NCI-H1694 treated with DMSO at 0.1 percent for 48 hours (cell line): ENCODE data around the gene STARD6.
"Not testable (repeated sequence)": the region's sequence is repeated elsewhere in the genome, so short reads cannot be mapped to it uniquely, and the experiment has no call there.

Source experiments
- DNase-seq: peaks from one replicate; lab custom pipeline; 2025; lab: John Stamatoyannopoulos, UW

Gene STARD6

DNA sequence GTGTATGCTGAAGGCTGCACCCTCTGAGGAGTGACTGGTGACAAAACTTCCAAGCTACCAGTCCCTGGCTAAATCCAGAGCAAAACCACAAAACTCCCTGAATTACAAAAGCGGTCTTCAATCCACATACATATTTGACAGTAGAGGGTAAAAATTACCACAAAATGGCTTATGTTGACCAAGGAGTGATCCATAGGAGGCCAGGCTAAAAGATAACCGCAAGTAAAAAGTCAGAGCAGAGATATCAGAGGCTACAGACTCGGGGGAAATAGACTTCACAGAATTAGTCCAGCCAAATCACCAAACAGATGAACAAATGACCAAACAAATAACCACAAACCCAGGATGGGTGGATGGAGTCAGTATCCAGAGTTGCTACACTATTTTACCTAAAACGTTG lies 19.4 kb downstream of the STARD6 start:
- no peak for DNase-seq

DNA sequence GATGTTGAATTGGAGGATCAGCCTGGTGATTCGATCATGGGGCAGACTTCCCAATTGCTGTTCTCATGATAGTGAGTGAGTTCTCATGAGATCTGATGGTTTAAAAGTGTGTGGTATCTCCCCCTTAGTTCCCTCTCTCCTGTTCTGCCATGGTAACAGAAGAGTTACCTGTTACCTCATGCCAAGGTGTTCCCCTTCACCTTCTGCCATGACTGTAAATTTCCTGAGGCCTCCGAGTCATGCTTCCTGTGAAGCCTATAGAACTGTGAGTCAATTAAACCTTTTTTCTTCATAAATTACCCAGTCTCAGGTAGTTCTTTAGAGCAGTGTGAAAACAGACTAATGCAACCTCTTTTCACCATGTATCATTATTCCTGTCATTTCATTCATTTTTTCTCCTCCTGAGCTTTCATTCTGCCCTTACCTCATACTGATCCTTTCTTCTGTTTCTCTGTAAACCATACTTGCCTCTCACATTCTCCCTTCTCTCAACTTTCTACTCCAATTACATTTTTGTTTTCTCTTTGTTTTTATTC lies 22.0 kb downstream of the STARD6 start:
- DNase-seq: no peak

DNA sequence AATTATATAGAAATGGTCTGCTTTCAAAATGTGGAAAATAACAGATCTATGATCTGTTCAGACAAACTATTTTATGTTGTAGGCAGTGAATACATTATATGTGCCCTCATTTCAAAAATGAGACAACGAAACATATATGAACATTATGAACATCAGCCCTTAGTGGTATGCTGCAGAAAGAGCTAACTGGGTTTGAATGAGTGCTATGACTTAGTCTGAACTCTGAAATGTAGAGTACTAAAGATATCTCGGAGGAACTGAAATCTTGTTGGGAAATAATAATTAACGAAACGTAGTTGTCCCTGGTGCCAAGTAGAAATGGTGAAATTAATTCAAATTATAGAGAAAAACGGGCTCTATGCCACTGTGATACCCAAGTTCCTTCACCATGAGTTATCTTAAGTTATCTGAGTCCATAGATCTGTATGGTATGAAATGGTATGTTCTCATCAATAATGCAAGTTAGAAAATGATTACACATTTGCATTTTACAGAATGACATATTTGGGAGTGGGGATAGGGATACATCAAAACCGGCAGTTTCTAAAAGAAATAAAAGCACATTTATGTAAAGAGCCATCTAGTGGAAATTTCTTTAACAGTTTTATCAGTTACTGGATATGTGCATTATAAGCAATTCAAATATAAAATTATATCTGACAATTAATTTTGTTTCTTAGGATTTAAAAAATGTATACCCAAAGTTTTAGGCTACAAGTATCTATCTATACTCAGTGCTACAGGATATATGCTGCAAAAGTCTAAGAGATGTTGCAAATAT lies 26.7 kb downstream of the STARD6 start:
- no peak for DNase-seq

DNA sequence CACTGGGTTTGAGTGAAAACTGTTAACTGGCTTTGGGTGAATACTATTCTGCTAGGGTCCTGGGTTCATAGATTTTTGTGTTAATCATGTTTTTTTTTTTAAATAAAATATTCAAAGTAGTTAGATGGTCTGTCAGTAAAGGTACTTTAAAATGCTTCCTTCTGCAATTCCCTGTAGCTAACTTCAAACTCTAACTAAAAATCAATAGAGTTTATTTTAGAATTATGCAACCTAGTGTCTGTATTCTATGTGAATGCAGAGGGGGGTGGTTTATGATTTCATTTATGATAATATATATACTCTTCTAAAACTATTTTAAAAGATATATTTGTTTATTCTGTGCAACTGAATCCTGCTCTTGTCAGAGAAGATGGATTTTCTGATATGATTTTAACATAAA lies 27.9 kb downstream of the STARD6 start:
- DNase-seq: no peak

DNA sequence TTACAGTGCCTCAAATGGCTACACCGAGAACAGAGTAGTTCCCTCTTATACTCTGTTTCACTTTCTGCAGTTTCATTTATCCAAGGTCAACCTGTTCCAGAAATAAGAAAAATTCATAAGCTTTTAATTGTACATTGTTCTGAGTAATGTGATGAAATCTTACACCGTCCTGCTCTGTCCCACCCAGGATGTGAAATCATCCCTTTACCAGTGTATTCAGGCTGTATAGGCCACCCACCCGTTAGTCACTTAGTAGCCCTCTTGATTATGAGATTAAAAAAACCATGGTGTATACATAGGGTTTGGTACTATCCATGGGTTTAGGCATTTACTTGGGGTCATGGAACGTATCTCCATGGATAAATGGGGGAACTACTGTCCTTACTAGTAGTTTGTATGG lies 29.8 kb downstream of the STARD6 start:
- DNase-seq: no peak

DNA sequence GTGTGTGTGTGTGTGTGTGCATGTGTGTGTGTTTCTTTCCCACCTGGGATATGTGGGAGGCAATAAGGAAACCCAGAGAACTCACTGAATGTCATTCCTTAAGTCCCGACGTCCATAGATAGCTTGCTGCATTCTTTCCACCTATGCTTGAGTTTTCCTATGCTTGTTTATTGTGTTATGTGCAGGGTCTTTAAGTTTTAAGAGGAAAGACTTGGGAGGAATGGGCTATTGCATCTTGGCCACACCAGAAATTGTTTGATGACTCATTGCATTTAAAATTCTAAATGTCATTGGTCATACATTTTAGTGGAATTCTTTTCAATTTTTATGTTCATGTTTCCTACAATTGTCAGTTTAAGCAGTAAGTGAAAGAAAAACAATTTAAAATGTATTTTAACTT lies 33.7 kb downstream of the STARD6 start:
- DNase-seq: no peak

DNA sequence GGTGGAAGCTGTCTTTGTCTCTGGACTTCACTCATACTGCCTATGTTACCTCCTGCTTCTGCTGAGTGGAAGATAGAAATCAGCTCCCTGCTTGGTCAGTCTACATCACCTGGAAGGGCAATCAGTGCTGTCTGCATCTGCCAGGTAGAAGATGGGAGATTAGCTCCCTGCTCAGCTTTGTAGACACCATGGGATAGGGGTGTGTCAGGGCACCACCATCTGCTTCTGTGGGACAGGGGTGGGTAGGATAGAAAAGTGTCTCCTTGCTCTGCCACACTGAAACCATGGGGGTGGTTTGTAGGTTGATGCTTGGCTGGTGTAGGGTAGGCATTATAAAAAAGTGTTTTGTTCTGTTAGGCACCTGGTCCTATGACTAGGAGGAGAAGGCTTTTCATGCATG lies 34.1 kb downstream of the STARD6 start:
- no peak for DNase-seq

DNA sequence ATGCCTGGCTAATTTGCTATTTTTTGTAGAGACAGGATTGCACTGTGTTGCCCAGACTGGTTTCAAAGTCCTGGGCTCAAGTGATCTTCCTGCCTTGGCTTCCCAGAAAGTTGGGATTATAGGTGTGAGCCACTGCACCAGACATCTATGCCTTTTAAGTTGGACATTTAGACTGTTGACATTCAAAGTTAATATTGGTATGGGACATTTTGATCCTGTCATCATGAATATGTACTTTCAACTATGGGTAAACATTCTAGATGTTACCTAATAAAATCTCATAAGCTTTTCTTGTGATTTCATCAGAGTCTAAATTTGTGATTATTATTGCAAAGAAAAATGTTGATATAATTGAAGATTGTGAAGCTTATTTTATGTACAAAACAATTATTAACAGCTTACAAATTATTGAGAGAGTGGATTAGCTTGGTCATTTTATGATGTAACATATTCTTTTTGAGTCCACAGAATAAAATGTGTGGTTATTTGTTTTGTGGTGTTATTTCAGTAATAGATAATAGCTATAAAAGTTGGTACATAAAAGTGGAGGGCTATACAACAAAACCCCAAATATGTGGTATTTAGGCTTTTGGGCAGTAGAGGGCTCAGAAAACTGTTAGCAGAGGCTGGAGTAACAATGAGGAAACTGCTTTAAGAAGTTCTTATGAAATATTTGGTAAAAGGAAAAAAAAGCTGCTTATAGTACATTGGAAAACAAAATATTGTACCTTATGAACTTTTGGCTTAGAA lies 41.4 kb downstream of the STARD6 start:
- no peak for DNase-seq

DNA sequence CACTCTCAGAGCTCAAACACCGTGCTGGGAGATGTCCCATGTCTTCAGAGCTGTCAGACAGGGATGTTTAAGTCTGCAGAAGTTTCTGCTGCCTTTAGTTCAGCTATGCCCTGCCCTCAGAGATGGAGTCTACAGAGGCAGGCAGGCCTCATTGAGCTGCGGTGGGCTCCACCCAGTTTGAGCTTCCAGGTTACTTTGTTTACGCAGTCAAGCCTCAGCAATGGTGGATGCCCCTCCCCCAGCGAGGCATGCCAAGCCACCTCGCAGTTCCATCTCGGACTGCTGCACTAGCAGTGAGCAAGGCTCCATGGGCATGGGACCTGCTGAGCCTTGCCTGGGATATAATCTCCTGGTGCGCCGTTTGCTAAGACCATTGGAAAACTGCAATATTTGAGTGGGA lies 48.1 kb downstream of the STARD6 start:
- not testable (repeated sequence) for DNase-seq

DNA sequence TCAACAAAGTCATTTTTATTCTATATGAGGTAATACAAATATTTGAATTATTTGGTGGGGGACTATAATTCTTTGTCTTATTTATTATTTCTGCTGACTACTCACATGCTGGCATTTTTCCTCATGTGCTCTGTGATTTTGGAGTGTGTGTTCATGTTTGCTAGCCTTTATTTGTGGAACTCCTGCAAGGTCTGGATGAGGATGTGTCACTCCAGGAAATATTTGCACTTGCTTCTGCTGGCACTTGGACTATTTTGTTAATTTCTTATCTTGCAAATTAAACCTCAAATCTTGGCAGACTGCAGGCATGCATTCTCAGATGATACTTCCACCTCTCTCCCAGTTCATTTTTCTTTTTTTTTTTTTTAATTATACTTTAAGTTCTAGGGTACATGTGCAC lies 54.2 kb downstream of the STARD6 start:
- DNase-seq: no peak

DNA sequence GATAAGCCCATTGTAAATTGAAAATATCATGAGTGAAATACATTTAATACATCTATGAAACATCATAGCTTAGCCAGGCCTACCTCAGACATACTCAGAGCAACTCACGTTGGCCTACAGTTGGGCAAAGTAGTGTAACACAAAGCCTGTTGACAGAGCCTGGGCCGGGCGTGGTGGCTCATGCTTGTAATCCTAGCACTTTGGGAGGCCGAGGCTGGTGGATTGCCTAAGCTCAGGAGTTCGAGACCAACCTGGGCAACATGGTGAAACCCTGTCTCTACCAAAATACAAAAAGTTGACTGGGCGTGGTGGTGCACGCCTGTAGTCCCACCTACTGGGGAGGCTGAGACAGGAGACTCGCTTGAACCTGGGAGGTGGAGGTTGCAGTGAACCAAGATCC lies 58.7 kb downstream of the STARD6 start:
- not testable (repeated sequence) for DNase-seq

DNA sequence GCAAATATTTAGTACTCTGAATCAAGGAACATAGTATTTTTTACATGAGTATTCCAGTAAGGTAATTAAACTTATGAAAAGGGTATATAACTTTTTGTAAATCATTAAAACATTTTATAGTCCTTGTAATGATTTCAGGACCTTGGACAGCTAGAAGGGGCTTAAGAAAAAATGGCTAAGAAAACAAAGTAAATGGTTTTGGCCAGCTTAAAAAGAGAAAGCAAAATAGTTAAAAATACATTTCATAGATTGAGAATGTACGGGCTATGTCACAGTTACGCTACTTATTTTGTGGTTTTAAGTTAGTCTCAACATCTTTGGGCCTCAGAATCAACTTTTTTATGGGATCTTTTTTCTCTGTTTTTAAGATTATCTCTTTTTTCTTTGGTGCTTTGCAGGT lies 61.6 kb downstream of the STARD6 start:
- no peak for DNase-seq

DNA sequence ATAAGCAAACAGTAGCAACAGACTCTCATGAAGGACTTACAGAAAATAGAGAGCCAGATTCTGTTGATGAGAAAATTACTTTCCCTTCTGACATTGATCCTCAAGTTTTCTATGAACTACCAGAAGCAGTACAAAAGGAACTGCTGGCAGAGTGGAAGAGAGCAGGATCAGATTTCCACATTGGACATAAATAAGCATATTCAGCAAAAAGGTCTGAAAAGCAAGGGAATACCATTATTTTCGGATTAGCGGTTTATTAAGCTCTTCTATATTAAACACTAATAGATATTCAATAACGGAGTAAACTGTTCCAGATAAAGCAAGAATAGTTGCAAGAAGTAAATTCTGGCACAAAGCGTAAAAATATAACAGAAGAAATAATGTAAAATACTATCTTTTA lies 63.4 kb downstream of the STARD6 start:
- no peak for DNase-seq

DNA sequence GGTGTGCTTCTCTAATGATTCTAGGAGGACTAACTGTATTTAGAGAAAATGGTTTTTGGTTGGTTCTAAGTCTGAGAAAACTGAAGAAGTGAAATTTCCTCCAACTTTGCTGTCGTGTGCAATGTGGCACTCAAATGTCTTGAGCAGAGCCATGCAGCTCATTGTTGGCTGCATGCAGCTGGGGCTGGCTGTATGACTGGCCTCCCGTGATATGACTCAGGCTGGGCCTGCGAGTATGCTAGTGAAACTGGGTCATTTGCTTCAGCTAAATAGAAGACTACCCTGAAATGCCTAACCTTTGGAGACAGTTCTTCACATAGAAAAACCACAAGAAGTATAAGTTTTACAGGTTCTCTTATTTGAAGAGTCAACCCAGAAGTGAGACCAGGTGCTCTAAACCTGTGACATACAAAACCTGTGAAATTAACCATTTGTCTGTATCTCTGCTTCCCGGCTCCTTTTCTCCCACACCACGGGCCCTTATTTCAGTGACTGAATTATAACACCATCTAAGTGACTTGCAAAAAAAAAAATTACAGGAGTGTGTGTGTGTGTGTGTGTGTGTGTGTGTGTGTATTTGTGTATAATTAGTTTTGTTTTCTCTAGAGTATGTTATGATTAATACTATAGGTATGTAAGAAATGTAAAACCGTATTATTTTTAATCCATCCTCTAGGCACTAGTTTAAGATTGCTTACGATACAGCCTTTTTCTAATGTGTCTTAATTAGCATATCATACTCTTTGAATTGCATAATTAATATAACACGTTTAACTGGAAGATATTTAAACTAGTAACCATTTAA lies 72.5 kb downstream of the STARD6 start:
- no peak for DNase-seq

DNA sequence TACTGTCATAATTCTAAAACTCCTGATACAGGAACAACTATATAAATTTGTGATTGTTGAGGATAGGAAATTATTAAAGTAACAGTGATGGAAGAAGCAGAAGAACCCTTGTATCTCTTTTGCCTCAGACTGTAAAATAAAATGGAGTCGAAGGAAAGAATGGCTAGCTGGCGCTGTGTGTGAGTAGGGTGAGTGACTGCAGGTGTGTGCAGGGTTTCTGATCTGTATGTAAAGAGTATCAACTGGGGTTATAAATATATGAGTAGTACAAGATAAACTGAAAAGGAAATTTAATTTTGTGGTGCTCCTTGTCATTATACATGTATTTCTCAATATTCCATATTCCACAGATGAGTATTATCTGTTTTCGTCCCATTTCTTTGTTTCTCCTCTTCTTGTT lies 73.1 kb downstream of the STARD6 start:
- no peak for DNase-seq

DNA sequence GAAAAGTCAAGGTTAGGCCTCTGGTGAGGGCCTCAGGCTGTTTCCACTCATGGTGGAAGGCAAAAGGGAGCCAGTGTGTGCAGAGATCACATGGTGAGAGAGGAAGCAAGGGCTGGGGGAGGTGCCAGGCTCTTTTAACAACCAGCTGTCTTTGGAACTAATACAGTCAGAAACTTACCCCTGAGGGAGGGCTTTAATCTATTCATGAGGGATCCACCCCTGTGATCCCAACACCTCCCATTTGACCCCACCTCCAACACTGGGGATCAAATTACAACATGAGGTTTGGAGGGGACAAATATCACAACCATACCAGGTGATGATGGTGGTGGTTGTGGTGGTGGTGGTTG lies 77.5 kb downstream of the STARD6 start:
- no peak for DNase-seq

DNA sequence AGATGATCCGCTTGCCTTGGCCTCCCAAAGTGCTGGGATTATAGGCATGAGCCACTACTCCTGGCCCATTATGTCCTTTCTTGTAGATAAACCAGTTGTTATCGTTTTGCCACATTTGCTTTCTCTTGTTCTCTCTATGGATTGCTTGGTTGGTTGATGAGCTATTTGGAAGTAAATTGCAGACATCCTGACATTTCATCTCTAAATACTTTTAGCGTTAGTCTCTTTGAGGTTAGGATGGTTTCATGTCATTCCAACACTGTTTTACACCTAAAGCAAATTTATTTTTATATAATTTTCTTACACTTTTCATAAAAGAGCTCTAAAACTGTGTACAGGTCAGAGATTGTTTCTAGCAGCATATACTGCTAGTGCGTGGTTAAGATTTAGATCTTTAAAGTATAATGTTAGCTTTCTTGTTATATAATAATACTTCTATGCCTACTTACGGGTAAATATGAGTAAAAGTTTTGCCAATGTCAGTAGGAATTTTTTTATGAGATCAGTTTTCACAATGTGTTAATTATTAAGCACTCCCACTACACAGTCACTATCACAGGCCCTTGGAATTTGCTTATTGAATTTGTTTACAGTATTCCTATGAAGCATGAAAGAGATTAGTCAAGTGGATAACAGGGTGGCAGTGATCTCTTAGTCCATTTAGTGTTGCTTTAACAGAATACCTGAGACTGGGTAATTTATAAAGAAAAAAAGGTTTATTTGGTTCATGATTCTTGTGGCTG lies 78.0 kb downstream of the STARD6 start:
- no peak for DNase-seq

DNA sequence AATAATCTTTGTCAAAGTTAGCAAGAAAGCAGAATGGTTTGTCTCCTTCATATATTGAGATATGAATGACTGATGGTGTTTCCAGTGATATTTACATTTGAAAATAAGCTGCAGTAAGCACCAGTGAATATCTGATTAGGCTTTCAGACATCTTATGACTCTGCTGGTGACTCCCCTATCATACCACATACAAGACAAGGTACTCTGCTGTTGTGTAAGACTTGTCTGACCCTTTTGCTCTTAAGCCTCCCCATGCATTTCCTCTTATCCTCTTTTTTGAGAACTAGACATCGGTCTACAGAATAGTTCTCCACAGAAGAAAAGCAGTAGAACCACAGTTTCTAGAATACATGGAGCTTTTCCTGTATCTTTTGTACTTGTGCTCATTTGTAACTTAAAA lies 79.0 kb downstream of the STARD6 start:
- DNase-seq: no peak

DNA sequence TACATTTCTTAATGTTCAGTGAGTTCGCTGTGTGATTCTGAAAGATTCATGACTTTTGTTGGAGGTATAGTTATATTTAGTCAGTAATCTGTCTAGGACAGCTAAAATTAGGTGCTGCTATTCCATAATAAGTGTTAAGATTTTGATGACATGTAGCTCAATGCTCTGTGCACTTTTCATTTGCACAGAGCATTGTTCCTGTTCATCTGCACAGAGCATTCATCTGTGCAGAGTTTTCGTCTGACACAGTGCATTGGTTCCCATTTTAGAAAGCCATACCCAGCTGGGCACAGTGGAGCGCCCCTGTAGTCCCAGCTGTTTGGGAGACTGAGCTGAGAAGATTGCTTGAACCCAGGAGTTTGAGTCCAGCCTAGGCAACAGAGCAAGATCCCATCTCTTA lies 79.8 kb downstream of the STARD6 start:
- no peak for DNase-seq
